HEK293 (cell line): ENCODE results near the gene EN1.

ENCODE experiments used
- CTCF ChIP-seq: fragments of 450-650 bp; formaldehyde crosslinking; IDR thresholded peaks from 2 replicates; pipeline ENCODE4 v1.5.1; 2016; ENCODE audit warnings: missing biosample characterization, missing genetic modification characterization
- ZNF121 ChIP-seq: fragments of 450-650 bp; formaldehyde crosslinking; IDR thresholded peaks from 2 replicates; pipeline ENCODE4 v1.5.1; 2016; ENCODE audit warnings: missing biosample characterization, missing genetic modification characterization
- ZNF133 ChIP-seq: fragments of 450-650 bp; formaldehyde crosslinking; IDR thresholded peaks from 2 replicates; pipeline ENCODE4 v1.5.1; 2016; ENCODE audit warnings: missing biosample characterization, missing genetic modification characterization
- ZNF24 ChIP-seq: fragments of 450-650 bp; formaldehyde crosslinking; IDR thresholded peaks from 2 replicates; pipeline ENCODE4 v1.5.1; 2016; ENCODE audit warnings: missing biosample characterization, missing genetic modification characterization

DNA sequence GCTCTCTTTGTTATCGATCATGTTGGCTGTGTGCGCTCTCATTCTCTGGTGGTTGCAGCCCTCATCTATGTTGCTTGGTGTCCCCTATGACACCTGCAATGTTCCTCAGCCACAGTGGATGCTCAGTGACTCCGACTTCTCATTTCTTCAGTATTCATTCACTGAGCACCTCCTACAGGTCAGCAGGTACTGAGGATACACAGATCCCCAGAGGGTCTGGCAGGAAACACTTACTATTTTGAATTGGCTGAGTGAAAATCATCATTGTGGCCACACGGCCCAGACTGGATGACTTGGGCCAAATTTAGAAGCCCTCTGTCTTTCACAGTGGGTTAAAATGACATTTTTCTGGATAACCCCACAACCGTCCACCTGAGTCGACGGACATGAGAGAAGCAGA lies 32.1 kb downstream of the EN1 start:
- TF ChIP-seq CTCF (tag by site-specific recombination), result no peak
- TF ChIP-seq ZNF24 (tag by site-specific recombination), result no peak
- TF ChIP-seq ZNF133 (tag by site-specific recombination), result no peak
- no peak for TF ChIP-seq ZNF121 (tag by site-specific recombination)
